H1 (cell line): Measurements from ENCODE around the gene CPNE5.

Source experiments
- EZH2 ChIP-seq: fragments of 200-600 bp; sonication (generic); IDR thresholded peaks from 2 replicates; pipeline ENCODE4 v1.7.1; 2012; ENCODE audit warnings: low read depth, mild to moderate bottlenecking, moderate library complexity, low read length, inconsistent platforms; ENCODE audit not compliant: severe bottlenecking
- JUND ChIP-seq: IDR thresholded peaks from 2 replicates; pipeline ENCODE4 v1.6.1; 2011; ENCODE audit warnings: mild to moderate bottlenecking, improper control_type of control experiment, low read length
- KDM1A ChIP-seq: fragments of 200-600, 300-600 bp; sonication (generic); IDR thresholded peaks from 2 replicates; pipeline ENCODE4 v1.7.1; 2016; ENCODE audit warnings: mild to moderate bottlenecking, low read length, borderline replicate concordance
- POLR2A ChIP-seq, 2 experiments: IDR thresholded peaks; 1 replicate in 1 of 2; 2 replicates in 1 of 2; pipeline ENCODE4 v1.6.1; 2011; ENCODE audit warnings: low read depth in 2 of 2, low read length in 2 of 2, mild to moderate bottlenecking in 2 of 2; ENCODE audit errors: control extremely low read depth in 1 of 2
- SP2 ChIP-seq: IDR thresholded peaks from 2 replicates; pipeline ENCODE4 v1.6.1; 2012; ENCODE audit warnings: mild to moderate bottlenecking, low read length, inconsistent platforms
- TCF12 ChIP-seq: IDR thresholded peaks from 2 replicates; pipeline ENCODE4 v1.6.1; 2011; ENCODE audit warnings: low read depth, mild to moderate bottlenecking, low read length
- TEAD4 ChIP-seq: IDR thresholded peaks from 2 replicates; pipeline ENCODE4 v1.6.1; 2012; ENCODE audit warnings: low read depth, low read length, inconsistent platforms, mixed read lengths
- YY1 ChIP-seq: IDR thresholded peaks from 2 replicates; pipeline ENCODE4 v1.6.1; 2011; ENCODE audit warnings: low read depth, mild to moderate bottlenecking, low read length
- ZNF274 ChIP-seq: IDR thresholded peaks from 2 replicates; pipeline ENCODE4 v1.7.0; 2012; ENCODE audit warnings: low read length, borderline replicate concordance; ENCODE audit errors: extremely low read depth
- TF ChIP-seq, protein P1 (sequence below), 3 experiments: IDR thresholded peaks; 1 replicate in 2 of 3; 2 replicates in 1 of 3; pipeline versions ENCODE4 v1.5.1 to v1.6.1; 2011; ENCODE audit warnings: low read length in 3 of 3, mild to moderate bottlenecking in 3 of 3, inconsistent platforms in 2 of 3, low read depth in 1 of 3, moderate library complexity in 1 of 3; ENCODE audit not compliant: insufficient read depth in 1 of 3; ENCODE audit errors: control extremely low read depth in 1 of 3

DNA sequence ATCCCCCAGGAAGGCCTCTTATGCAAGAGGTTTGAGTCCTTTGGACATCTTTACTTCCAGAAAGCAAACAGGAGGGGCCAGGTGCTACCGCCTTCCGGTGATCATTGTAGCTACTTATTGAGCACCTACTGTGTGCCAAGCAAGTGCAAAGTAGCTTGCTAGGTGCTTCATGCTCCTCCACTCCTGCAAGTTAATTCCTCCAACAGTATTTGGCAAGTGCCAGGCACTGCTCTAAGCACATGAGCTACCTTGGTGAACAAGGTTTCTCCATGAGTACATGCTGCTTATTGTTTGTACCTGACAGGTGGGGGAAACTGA, 2.3 kb downstream of the CPNE5 start:
- TF ChIP-seq, protein P1, sequence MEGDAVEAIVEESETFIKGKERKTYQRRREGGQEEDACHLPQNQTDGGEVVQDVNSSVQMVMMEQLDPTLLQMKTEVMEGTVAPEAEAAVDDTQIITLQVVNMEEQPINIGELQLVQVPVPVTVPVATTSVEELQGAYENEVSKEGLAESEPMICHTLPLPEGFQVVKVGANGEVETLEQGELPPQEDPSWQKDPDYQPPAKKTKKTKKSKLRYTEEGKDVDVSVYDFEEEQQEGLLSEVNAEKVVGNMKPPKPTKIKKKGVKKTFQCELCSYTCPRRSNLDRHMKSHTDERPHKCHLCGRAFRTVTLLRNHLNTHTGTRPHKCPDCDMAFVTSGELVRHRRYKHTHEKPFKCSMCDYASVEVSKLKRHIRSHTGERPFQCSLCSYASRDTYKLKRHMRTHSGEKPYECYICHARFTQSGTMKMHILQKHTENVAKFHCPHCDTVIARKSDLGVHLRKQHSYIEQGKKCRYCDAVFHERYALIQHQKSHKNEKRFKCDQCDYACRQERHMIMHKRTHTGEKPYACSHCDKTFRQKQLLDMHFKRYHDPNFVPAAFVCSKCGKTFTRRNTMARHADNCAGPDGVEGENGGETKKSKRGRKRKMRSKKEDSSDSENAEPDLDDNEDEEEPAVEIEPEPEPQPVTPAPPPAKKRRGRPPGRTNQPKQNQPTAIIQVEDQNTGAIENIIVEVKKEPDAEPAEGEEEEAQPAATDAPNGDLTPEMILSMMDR (IDR thresholded peaks at IDR 0.05; ENCODE audit: control extremely low read depth in 1 of 3, insufficient read depth in 1 of 3, low read depth in 1 of 3, low read length in 3 of 3) = no peak
- TF ChIP-seq ZNF274 (no peak), JUND (no peak), KDM1A (no peak), TCF12 (no peak), EZH2 (no peak), SP2 (no peak), POLR2A (IDR thresholded peaks at IDR 0.05; ENCODE audit: control extremely low read depth in 1 of 2, low read depth in 2 of 2, low read length in 2 of 2) (no peak), YY1 (no peak), TEAD4 (no peak)
